Activated CD8-positive, alpha-beta T cell treated with anti-CD3 and anti-CD28 coated beads for 36 hours (primary cell): ENCODE measurements around the gene CYP3A4. TPM values are rescaled to one million over a fixed set of nuclear protein-coding genes. Genes with fewer than 3 reads are reported as not detected.
"Not testable (repeated sequence)": the region's sequence is repeated elsewhere in the genome, so short reads cannot be mapped to it uniquely, and the experiment has no call there.

Experiments used
- ATAC-seq: fragments of 200-7000 bp; cut with Tn5 transposase; one replicate; pipeline ENCODE4 v1.10.0; 2021; ENCODE audit warnings: mild to moderate bottlenecking, moderate library complexity
- CTCF ChIA-PET: fragments of 350-600 bp; sonication (Branson Sonifier 250); formaldehyde crosslinking; loops from one replicate; lab custom pipeline; 2021; ENCODE audit warnings: antibody characterized with exemption; lab: Charles Lee
- POLR2A ChIA-PET: fragments of 350-600 bp; sonication (Branson Sonifier 250); formaldehyde crosslinking; loops from one replicate; lab custom pipeline; 2021; ENCODE audit warnings: antibody characterized with exemption; lab: Charles Lee
- DNase-seq: peaks from one replicate; pipeline ENCODE4 v3.0.0-alpha.2; 2020
- H3K27ac Mint-ChIP-seq: one replicate; pipeline ENCODE4 v1.8.0; 2021; ENCODE audit warnings: mild to moderate bottlenecking, mixed read lengths
- H3K27me3 Mint-ChIP-seq: one replicate; pipeline ENCODE4 v1.8.0; 2021; ENCODE audit warnings: mixed read lengths
- H3K36me3 Mint-ChIP-seq: one replicate; pipeline ENCODE4 v1.8.0; 2021; ENCODE audit warnings: low read depth, mixed read lengths
- H3K4me1 Mint-ChIP-seq: one replicate; pipeline ENCODE4 v1.8.0; 2021; ENCODE audit warnings: low read depth, mixed read lengths
- H3K4me3 Mint-ChIP-seq: one replicate; pipeline ENCODE4 v1.8.0; 2021; ENCODE audit warnings: mild to moderate bottlenecking, moderate library complexity, mixed read lengths
- H3K9me3 Mint-ChIP-seq: one replicate; pipeline ENCODE4 v1.8.0; 2021; ENCODE audit warnings: mixed read lengths
- intact Hi-C: fragments of 100-400 bp; cut with micrococcal nuclease; formaldehyde crosslinking; loops from one replicate; pipeline ENCODE4 v1.10.0; 2022
- total RNA-seq, 2 experiments: library from RNA; stranded (reverse); gene quantifications; one replicate each; pipeline ENCODE4 v1.2.3, GENCODE V29; 2021
- TF ChIP-seq, protein P1 (sequence below): fragments of 200-600 bp; IDR thresholded peaks from one replicate; pipeline ENCODE4 v1.8.0; 2022; ENCODE audit warnings: antibody characterized with exemption, mild to moderate bottlenecking

Gene CYP3A4
- total RNA-seq, 2 experiments from 2014 or later = not detected

DNA sequence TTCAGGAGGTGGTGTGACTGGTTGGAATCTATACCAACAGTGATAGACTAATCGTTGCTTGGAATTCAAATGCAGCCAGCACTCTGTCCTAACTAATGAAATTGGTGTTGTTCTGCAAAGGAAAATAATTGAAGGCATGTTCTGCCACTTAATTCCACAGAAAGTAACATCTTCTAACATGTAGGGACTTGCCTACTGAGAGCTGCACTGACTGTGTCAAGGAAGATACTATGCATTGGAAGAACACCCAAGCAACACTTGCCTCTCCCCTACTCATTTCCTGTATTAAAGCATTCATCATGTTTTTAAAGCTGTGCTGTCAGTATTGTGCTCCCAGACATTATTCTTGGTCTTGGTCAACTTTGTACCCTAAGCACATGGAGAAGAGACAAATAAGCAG, 46.3 kb downstream of the CYP3A4 start:
- Mint-ChIP-seq H3K27ac (no peak overlapping the region), H3K4me3 (no peak overlapping the region), H3K36me3 (peaks cover 17% of the 10 kb centered on the region), H3K4me1 (peaks cover 21% of the 10 kb centered on the region), H3K9me3 (no peaks in the 10 kb centered on the region), H3K27me3 (no peaks in the 10 kb centered on the region)
- CTCF ChIA-PET = no interaction called here
- TF ChIP-seq, protein P1, sequence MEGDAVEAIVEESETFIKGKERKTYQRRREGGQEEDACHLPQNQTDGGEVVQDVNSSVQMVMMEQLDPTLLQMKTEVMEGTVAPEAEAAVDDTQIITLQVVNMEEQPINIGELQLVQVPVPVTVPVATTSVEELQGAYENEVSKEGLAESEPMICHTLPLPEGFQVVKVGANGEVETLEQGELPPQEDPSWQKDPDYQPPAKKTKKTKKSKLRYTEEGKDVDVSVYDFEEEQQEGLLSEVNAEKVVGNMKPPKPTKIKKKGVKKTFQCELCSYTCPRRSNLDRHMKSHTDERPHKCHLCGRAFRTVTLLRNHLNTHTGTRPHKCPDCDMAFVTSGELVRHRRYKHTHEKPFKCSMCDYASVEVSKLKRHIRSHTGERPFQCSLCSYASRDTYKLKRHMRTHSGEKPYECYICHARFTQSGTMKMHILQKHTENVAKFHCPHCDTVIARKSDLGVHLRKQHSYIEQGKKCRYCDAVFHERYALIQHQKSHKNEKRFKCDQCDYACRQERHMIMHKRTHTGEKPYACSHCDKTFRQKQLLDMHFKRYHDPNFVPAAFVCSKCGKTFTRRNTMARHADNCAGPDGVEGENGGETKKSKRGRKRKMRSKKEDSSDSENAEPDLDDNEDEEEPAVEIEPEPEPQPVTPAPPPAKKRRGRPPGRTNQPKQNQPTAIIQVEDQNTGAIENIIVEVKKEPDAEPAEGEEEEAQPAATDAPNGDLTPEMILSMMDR = no peak
- ATAC-seq (no peak), DNase-seq (no peak)
- POLR2A ChIA-PET = no interaction called here
- intact Hi-C loops = no loop called here

DNA sequence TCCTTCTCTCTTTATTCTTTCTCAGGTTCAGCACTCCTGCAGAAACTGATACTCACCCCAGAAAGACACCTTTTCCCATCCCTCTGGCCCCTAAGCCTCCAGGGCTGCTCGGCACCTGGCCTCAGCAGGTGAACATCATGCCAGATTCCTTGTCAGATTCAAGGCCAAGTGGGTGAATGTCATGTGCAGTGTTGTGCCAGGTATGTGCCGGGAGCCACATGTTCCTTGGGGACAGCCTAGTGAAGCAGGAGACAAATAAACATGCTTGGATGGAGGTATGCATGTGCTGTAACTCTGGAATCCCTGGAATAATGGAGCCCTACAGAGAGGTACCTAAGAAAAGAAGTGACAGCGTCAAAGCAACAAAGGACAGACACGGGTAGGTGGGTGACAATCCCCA, 47.3 kb downstream of the CYP3A4 start:
- peaks cover 17% of the 10 kb centered on the region for H3K36me3 Mint-ChIP-seq
- H3K4me1 Mint-ChIP-seq = peaks cover 28% of the 10 kb centered on the region
- H3K27ac Mint-ChIP-seq, DNase-seq, H3K27me3 Mint-ChIP-seq, CTCF ChIA-PET, H3K9me3 Mint-ChIP-seq, H3K4me3 Mint-ChIP-seq, ATAC-seq, intact Hi-C loops: not testable (repeated sequence)
- POLR2A ChIA-PET = interaction anchor here (0.5 kb wide), 1 partner anchor 11 kb away, joined by 3 read pairs; no protein-coding TSS in a partner anchor

DNA sequence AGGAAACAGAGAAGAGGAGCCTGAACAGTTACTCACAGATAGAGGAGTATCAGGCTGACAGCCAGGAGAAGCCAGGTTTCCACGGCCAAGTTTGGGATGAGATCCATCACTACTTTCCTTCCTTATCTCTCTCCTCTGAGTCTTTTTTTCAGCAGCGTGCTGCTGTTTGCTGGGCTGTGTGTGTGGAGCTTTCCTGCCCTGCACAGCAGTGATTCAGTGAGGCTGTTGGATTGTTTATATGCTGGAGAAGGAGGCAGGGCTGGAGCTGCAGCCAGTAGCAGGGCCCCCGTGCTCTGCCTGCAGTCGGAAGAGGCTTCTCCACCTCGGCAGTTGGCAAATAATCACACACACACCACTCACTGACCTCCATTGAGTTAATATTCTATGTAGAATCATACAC, 49.0 kb downstream of the CYP3A4 start, which contains the start of gene CYP3A7:
Gene CYP3A7 (minus strand): TSS at position 210 of the 400 bp plus-strand sequence. CDS start 103 bp downstream, at position 107.
- Mint-ChIP-seq H3K36me3 (peaks cover 8% of the 10 kb centered on the region), H3K4me1 (peaks cover 16% of the 10 kb centered on the region), H3K27ac (no peak within 1 kb of the TSS), H3K4me3 (no peak within 1 kb of the TSS), H3K27me3 (no peaks in the 10 kb centered on the region), H3K9me3 (no peaks in the 10 kb centered on the region)
- intact Hi-C loops = no loop called here
- ATAC-seq (no peak), DNase-seq (no peak)
- POLR2A ChIA-PET = no interaction called here
- CTCF ChIA-PET = no interaction called here
- TF ChIP-seq, protein P1 = no peak

DNA sequence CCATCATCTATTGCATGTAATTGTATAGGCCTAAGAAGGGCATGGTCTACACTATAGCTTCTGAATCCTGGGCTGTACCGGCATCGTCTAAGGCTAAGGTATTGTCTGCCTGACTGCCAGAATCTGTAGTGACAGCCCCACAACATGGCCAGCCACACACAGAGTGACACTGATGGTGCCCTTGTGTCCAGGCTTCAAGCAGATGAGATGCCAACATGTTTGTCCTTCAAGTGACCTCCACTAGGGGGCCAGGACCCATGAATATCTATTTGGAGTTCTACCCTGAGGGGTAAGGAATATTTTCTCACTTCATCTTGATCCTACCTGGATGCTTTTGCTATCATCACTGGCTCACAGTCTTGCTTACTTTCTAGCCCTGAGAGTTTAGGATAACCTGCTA, 50.5 kb downstream of the CYP3A4 start:
- H3K27ac Mint-ChIP-seq = no peak overlapping the region
- DNase-seq (no peak), ATAC-seq (no peak)
- no peaks in the 10 kb centered on the region for H3K27me3 Mint-ChIP-seq
- intact Hi-C loops = no loop called here
- TF ChIP-seq, protein P1 = peak; percentile 23
- peaks cover 7% of the 10 kb centered on the region for H3K36me3 Mint-ChIP-seq
- no peak overlapping the region for H3K4me3 Mint-ChIP-seq
- no peaks in the 10 kb centered on the region for H3K9me3 Mint-ChIP-seq
- H3K4me1 Mint-ChIP-seq = peaks cover 13% of the 10 kb centered on the region
- ChIA-PET CTCF (no interaction called here), POLR2A (no interaction called here)

DNA sequence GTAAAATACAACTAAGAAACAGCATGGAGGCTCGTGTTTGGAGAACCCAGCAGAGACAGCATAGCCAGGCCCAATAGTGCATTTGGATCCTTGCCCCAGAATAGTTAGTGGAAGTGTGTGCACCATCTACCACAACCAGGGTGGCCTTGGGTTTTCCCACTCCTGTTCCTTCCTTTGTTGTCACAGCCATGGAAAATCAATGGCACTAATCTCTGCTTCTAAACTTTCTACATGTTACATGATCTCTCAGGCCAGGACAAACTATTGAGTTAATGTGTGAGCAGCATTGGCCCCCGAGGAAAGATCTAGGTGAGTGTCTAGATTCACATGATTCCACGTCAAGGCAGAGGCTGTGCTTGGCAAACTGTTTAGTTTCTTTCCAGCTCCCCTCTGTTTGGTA, 51.0 kb downstream of the CYP3A4 start:
- no peak for ATAC-seq

More for the DNA sequence above, 51.0 kb downstream of the CYP3A4 start:
- POLR2A ChIA-PET = no interaction called here
- H3K4me1 Mint-ChIP-seq = peaks cover 13% of the 10 kb centered on the region
- intact Hi-C loops = no loop called here
- TF ChIP-seq, protein P1 = no peak
- no peaks in the 10 kb centered on the region for H3K9me3 Mint-ChIP-seq
- no peak overlapping the region for H3K4me3 Mint-ChIP-seq
- H3K36me3 Mint-ChIP-seq = peaks cover 4% of the 10 kb centered on the region
- DNase-seq = no peak
- no peaks in the 10 kb centered on the region for H3K27me3 Mint-ChIP-seq
- H3K27ac Mint-ChIP-seq = no peak overlapping the region
- CTCF ChIA-PET = no interaction called here
